Omental fat pad (tissue), 4 donors: ENCODE results near the gene WRNIP1. TPM values are rescaled to one million over a fixed set of nuclear protein-coding genes. Genes with fewer than 3 reads are reported as not detected.

Experiments used
- ATAC-seq: fragments of 150-250 bp; one replicate; pipeline ENCODE4 v1.9.1; 2016; ENCODE audit warnings: mild to moderate bottlenecking, moderate library complexity; ENCODE audit not compliant: low FRiP score
- DNase-seq: peaks from one replicate; pipeline ENCODE4 v3.0.0-alpha.2; 2019; ENCODE audit warnings: low spot score
- CTCF ChIP-seq, 3 donors: fragments of 450-650 bp; IDR thresholded peaks; one replicate each; pipeline ENCODE4 v1.5.1; 2016 to 2017; ENCODE audit warnings: antibody characterized with exemption in 3 of 3, mild to moderate bottlenecking in 3 of 3, moderate library complexity in 2 of 3
- total RNA-seq, 4 donors: library from RNA; depleted of rRNA; stranded (reverse); fragments of >200 nt; gene quantifications; one replicate each; pipeline ENCODE4 v1.1.0, GENCODE V29; 2016

WRNIP1 gene
- total RNA-seq, 4 donors from 2014 or later, result 31.6 to 66.4 (median 46.1) TPM

- TF ChIP-seq CTCF (IDR thresholded peaks at IDR 0.05), result no peak
- DNase-seq, result no peak
- no peak for ATAC-seq
These were observed 1.8 kb downstream of the WRNIP1 start for GRCh38 chr6:2766767-2767656.

- no peak for TF ChIP-seq CTCF (IDR thresholded peaks at IDR 0.05)
- ATAC-seq (no peak), DNase-seq (no peak)
These were observed 2.7 kb downstream of the WRNIP1 start for GRCh38 chr6:2767657-2768524.

- DNase-seq (no peak), ATAC-seq (no peak)
- TF ChIP-seq CTCF (IDR thresholded peaks at IDR 0.05), result no peak
These were observed 3.5 kb downstream of the WRNIP1 start for GRCh38 chr6:2768696-2769095.

DNA sequence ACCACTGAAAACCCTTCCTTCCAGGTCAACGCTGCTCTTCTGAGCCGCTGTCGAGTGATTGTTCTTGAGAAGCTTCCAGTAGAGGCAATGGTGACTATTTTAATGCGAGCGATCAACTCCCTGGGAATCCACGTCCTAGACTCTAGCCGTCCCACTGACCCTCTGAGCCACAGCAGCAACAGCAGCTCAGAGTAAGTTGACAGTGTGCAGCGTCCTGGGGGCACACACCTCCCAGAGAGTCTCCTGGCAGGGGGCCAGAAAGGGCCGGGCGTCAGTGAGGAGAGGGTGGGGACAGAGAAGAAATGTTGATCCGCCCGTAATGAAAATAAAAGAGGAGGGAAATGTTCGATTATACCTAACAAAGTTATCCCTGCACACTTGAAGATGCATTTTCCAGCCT lies 5.0 kb downstream of the WRNIP1 start:
- no peak for TF ChIP-seq CTCF (IDR thresholded peaks at IDR 0.05)
- DNase-seq, result no peak
- no peak for ATAC-seq

DNA sequence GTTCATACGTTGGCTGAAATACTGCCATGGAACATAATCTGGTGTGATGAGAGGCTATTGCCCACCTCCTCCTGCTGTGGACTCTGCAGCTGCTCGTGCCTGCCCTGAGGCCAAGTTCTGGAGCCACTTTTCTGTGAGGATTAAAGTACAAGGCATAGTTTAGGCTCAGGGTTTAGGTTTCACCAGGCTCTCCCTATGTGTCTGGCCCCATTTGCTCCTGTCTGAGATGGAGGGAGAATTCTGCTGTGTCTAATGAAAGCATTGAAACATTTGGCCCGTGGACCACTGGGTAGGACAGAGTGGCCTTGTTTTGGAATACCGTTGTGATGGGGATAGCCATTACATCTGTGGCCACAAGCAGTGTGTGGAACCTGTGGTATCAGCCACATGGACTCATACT lies 5.9 kb downstream of the WRNIP1 start:
- ATAC-seq, result no peak
- no peak for DNase-seq
- no peak for TF ChIP-seq CTCF (IDR thresholded peaks at IDR 0.05)

DNA sequence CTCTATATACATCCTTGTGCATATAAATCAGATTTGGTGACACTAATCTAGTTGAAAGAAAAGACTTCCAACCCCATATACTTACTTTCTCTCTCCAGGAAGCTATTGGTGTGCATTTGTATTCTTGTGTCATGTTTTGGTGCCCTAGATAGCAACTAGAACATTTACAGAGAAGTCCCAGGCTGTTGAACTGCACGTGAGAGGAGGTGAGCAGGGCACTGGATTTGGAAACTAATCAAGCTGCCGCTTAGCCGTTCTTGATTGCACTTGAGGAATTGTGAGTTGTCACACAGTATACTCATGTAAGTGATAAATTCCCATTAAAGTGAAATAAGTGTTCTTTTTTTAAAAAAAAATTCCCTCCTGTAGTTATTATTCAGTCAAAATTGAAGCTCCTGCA lies 7.6 kb downstream of the WRNIP1 start:
- TF ChIP-seq CTCF (IDR thresholded peaks at IDR 0.05), result no peak
- no peak for DNase-seq
- ATAC-seq, result no peak
